HepG2 (cell line): ENCODE data around the gene LINC00237. TPM values are rescaled to one million over a fixed set of nuclear protein-coding genes. Genes with fewer than 3 reads are reported as not detected.

ENCODE experiments used
- PRPF4 ChIP-seq: fragments of 200-400 bp; formaldehyde crosslinking; IDR thresholded peaks from 2 replicates; pipeline ENCODE4 v1.6.1; 2016; ENCODE audit warnings: low read length, low read depth; ENCODE audit not compliant: poor library complexity, severe bottlenecking
- RXRB ChIP-seq: IDR thresholded peaks from 2 replicates; pipeline ENCODE4 v1.6.1; 2016; ENCODE audit warnings: borderline replicate concordance, missing genetic modification reagents, missing compliant biosample characterization
- SMAD3 ChIP-seq: sonication (generic); formaldehyde crosslinking; IDR thresholded peaks from 2 replicates; pipeline ENCODE4 v1.4.0; 2020; ENCODE audit warnings: missing genetic modification reagents
- SOX13 ChIP-seq, 3 experiments: fragments of 450-650 bp in 1 of 3; sonication (generic) in 1 of 3; formaldehyde crosslinking in 1 of 3; IDR thresholded peaks in 2 of 3; conservative IDR thresholded peaks in 1 of 3; 2 replicates each; pipeline versions ENCODE4 v1.5.0 to v1.6.1; 2016 to 2020; ENCODE audit warnings: antibody characterized with exemption in 1 of 3, mild to moderate bottlenecking in 1 of 3, missing compliant biosample characterization in 1 of 3, missing genetic modification reagents in 1 of 3, moderate library complexity in 1 of 3
- SRY ChIP-seq: sonication (generic); formaldehyde crosslinking; IDR thresholded peaks from 2 replicates; pipeline ENCODE4 v1.8.0; 2022; ENCODE audit warnings: mild to moderate bottlenecking, missing genetic modification reagents
- ZFYVE20 ChIP-seq: sonication (generic); formaldehyde crosslinking; IDR thresholded peaks from 2 replicates; pipeline ENCODE4 v1.8.0; 2023; ENCODE audit warnings: low read depth, mild to moderate bottlenecking, moderate library complexity, missing genetic modification reagents, borderline replicate concordance
- ZNF839 ChIP-seq: sonication (generic); formaldehyde crosslinking; IDR thresholded peaks from 2 replicates; pipeline ENCODE4 v1.4.0; 2020; ENCODE audit warnings: missing genetic modification reagents, mild to moderate bottlenecking, borderline replicate concordance
- polyA plus RNA-seq, 8 experiments: library from polyadenylated mRNA; depleted of rRNA in 3 of 8; stranded (reverse) in 7 of 8; unstranded in 1 of 8; fragments of >200 nt; fragmentation: Illumina TruSeq in 4 of 8; extraction: Trizol in 4 of 8; gene quantifications; 2 replicates each; pipeline versions ENCODE4 v1.2.1 to v1.2.3, GENCODE V29; 2011 to 2016; ENCODE audit warnings: low read depth in 4 of 8, missing spikeins in 1 of 8, mixed read lengths in 1 of 8; ENCODE audit not compliant: insufficient read depth in 1 of 8
- total RNA-seq, 5 experiments: library from RNA; depleted of rRNA; stranded (reverse); fragments of >200 nt; fragmentation: Illumina TruSeq; extraction: Trizol; gene quantifications; 2 replicates each; pipeline ENCODE4 v1.2.3, GENCODE V29; 2016; ENCODE audit warnings: low read depth in 1 of 5
- TF ChIP-seq, protein P1 (sequence below): sonication (generic); formaldehyde crosslinking; IDR thresholded peaks from 2 replicates; pipeline ENCODE4 v1.4.0; 2020; ENCODE audit warnings: mild to moderate bottlenecking, missing genetic modification reagents
- TF ChIP-seq, protein P2 (sequence below): sonication (generic); formaldehyde crosslinking; IDR thresholded peaks from 2 replicates; pipeline ENCODE4 v1.4.0; 2020; ENCODE audit warnings: missing genetic modification reagents, borderline replicate concordance
- TF ChIP-seq, protein P3 (sequence below): sonication (generic); formaldehyde crosslinking; IDR thresholded peaks from 2 replicates; pipeline ENCODE4 v1.4.0; 2020; ENCODE audit warnings: mild to moderate bottlenecking, low read depth, missing genetic modification reagents
- TF ChIP-seq, protein P4 (sequence below): sonication (generic); formaldehyde crosslinking; IDR thresholded peaks from 2 replicates; pipeline ENCODE4 v1.4.0; 2020; ENCODE audit warnings: missing genetic modification reagents
- TF ChIP-seq, protein P5 (sequence below): sonication (generic); formaldehyde crosslinking; IDR thresholded peaks from 2 replicates; pipeline ENCODE4 v1.4.0; 2020; ENCODE audit warnings: missing genetic modification reagents

The LINC00237 gene
- total and polyA plus RNA-seq, 2 of the 13 experiments (the other 11 are each of a cell fraction or from before 2014, with no cell fraction given), result not detected

DNA sequence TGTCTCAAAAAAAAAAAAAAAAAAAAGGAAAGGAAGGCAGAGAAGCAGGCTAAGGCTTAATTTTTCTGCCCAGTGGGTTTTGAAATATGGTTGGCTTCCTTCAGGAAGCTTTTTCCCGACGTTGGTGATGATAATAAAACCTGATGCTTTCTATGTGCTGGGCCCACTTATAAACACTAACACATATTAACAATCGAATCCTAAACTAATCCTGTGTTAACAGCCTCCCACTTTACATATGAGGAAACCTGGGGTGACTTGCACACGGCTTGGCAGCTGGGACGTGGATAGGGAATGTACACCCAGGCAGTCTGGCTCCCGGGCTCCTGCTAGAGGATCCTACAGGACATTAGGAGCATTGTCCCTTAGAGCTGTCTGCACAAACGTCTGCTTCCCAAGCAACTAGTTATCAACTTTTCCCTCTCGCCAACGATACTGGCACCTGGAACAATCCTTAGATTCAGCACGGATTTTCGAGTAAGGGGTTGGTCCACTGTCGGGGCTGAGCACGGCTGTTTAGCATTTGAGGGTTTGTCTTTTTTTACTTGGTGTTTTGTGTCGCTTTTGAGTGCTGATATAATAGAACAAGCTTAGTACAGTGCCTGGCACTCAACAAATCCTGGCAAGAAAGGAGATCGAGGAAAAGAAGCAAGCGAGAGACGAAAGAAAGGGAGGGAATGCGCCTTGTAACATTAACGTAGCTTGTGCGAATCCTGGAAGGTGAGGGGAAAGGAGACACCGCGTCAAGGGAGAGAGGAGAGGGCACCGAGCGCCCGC, 19.1 kb upstream of the LINC00237 start (continued):
- TF ChIP-seq SRY (CRISPR knock-in tag) (no peak), SOX13 (IDR thresholded peaks at IDR 0.05) (peak; percentile 10; the same call in 1 of the 2 replicates), SOX13 (CRISPR knock-in tag; conservative IDR thresholded peaks at IDR 0.05 in 1 of 2, IDR thresholded peaks at IDR 0.05 in 1 of 2) (0 out of 4 replicates have a peak, but pooled peaks of 1 of the 2 experiments have one; percentile 11), RXRB (CRISPR knock-in tag) (peak; percentile 25; the same call in 1 of the 2 replicates), PRPF4 (no peak), ZFYVE20 (CRISPR knock-in tag) (no peak), ZNF839 (CRISPR knock-in tag) (no peak), SMAD3 (no peak; the same call in 1 of the 2 replicates)
- TF ChIP-seq, protein P1, sequence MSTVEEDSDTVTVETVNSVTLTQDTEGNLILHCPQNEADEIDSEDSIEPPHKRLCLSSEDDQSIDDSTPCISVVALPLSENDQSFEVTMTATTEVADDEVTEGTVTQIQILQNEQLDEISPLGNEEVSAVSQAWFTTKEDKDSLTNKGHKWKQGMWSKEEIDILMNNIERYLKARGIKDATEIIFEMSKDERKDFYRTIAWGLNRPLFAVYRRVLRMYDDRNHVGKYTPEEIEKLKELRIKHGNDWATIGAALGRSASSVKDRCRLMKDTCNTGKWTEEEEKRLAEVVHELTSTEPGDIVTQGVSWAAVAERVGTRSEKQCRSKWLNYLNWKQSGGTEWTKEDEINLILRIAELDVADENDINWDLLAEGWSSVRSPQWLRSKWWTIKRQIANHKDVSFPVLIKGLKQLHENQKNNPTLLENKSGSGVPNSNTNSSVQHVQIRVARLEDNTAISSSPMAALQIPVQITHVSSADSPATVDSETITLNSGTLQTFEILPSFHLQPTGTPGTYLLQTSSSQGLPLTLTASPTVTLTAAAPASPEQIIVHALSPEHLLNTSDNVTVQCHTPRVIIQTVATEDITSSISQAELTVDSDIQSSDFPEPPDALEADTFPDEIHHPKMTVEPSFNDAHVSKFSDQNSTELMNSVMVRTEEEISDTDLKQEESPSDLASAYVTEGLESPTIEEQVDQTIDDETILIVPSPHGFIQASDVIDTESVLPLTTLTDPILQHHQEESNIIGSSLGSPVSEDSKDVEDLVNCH (CRISPR knock-in tag), result no peak
- TF ChIP-seq, protein P2, sequence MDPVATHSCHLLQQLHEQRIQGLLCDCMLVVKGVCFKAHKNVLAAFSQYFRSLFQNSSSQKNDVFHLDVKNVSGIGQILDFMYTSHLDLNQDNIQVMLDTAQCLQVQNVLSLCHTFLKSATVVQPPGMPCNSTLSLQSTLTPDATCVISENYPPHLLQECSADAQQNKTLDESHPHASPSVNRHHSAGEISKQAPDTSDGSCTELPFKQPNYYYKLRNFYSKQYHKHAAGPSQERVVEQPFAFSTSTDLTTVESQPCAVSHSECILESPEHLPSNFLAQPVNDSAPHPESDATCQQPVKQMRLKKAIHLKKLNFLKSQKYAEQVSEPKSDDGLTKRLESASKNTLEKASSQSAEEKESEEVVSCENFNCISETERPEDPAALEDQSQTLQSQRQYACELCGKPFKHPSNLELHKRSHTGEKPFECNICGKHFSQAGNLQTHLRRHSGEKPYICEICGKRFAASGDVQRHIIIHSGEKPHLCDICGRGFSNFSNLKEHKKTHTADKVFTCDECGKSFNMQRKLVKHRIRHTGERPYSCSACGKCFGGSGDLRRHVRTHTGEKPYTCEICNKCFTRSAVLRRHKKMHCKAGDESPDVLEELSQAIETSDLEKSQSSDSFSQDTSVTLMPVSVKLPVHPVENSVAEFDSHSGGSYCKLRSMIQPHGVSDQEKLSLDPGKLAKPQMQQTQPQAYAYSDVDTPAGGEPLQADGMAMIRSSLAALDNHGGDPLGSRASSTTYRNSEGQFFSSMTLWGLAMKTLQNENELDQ (CRISPR knock-in tag), result peak; percentile 73; the same call in 1 of the 2 replicates
- TF ChIP-seq, protein P3, sequence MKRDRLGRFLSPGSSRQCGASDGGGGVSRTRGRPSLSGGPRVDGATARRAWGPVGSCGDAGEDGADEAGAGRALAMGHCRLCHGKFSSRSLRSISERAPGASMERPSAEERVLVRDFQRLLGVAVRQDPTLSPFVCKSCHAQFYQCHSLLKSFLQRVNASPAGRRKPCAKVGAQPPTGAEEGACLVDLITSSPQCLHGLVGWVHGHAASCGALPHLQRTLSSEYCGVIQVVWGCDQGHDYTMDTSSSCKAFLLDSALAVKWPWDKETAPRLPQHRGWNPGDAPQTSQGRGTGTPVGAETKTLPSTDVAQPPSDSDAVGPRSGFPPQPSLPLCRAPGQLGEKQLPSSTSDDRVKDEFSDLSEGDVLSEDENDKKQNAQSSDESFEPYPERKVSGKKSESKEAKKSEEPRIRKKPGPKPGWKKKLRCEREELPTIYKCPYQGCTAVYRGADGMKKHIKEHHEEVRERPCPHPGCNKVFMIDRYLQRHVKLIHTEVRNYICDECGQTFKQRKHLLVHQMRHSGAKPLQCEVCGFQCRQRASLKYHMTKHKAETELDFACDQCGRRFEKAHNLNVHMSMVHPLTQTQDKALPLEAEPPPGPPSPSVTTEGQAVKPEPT (CRISPR knock-in tag), result peak; percentile 22; the same call in 1 of the 2 replicates
- TF ChIP-seq, protein P4, sequence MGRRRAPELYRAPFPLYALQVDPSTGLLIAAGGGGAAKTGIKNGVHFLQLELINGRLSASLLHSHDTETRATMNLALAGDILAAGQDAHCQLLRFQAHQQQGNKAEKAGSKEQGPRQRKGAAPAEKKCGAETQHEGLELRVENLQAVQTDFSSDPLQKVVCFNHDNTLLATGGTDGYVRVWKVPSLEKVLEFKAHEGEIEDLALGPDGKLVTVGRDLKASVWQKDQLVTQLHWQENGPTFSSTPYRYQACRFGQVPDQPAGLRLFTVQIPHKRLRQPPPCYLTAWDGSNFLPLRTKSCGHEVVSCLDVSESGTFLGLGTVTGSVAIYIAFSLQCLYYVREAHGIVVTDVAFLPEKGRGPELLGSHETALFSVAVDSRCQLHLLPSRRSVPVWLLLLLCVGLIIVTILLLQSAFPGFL (CRISPR knock-in tag), result no peak
- TF ChIP-seq, protein P5, sequence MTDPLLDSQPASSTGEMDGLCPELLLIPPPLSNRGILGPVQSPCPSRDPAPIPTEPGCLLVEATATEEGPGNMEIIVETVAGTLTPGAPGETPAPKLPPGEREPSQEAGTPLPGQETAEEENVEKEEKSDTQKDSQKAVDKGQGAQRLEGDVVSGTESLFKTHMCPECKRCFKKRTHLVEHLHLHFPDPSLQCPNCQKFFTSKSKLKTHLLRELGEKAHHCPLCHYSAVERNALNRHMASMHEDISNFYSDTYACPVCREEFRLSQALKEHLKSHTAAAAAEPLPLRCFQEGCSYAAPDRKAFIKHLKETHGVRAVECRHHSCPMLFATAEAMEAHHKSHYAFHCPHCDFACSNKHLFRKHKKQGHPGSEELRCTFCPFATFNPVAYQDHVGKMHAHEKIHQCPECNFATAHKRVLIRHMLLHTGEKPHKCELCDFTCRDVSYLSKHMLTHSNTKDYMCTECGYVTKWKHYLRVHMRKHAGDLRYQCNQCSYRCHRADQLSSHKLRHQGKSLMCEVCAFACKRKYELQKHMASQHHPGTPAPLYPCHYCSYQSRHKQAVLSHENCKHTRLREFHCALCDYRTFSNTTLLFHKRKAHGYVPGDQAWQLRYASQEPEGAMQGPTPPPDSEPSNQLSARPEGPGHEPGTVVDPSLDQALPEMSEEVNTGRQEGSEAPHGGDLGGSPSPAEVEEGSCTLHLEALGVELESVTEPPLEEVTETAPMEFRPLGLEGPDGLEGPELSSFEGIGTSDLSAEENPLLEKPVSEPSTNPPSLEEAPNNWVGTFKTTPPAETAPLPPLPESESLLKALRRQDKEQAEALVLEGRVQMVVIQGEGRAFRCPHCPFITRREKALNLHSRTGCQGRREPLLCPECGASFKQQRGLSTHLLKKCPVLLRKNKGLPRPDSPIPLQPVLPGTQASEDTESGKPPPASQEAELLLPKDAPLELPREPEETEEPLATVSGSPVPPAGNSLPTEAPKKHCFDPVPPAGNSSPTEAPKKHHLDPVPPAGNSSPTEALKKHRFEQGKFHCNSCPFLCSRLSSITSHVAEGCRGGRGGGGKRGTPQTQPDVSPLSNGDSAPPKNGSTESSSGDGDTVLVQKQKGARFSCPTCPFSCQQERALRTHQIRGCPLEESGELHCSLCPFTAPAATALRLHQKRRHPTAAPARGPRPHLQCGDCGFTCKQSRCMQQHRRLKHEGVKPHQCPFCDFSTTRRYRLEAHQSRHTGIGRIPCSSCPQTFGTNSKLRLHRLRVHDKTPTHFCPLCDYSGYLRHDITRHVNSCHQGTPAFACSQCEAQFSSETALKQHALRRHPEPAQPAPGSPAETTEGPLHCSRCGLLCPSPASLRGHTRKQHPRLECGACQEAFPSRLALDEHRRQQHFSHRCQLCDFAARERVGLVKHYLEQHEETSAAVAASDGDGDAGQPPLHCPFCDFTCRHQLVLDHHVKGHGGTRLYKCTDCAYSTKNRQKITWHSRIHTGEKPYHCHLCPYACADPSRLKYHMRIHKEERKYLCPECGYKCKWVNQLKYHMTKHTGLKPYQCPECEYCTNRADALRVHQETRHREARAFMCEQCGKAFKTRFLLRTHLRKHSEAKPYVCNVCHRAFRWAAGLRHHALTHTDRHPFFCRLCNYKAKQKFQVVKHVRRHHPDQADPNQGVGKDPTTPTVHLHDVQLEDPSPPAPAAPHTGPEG (CRISPR knock-in tag), result 0 out of 2 replicates have a peak, but pooled peaks have one; percentile 9
